Duodenal mucosa (tissue), 2 donors: ENCODE data around the gene RPE65.
"Not testable (repeated sequence)": the region's sequence is repeated elsewhere in the genome, so short reads cannot be mapped to it uniquely, and the experiment has no call there.

Experiments
- H3K27ac ChIP-seq: one replicate; pipeline ENCODE4 v1.7.0; 2013; ENCODE audit warnings: low read depth, low read length
- H3K27me3 ChIP-seq, 2 donors: one replicate each; pipeline ENCODE4 v1.7.0; 2013; ENCODE audit warnings: low read length in 2 of 2, control low read depth in 1 of 2; ENCODE audit not compliant: insufficient read depth in 2 of 2, control insufficient read depth in 1 of 2
- H3K36me3 ChIP-seq, 2 donors: one replicate each; pipeline ENCODE4 v1.7.0; 2013; ENCODE audit warnings: low read length in 2 of 2, control low read depth in 1 of 2; ENCODE audit not compliant: insufficient read depth in 2 of 2, control insufficient read depth in 1 of 2
- H3K4me1 ChIP-seq, 2 donors: one replicate each; pipeline ENCODE4 v1.7.0; 2013; ENCODE audit warnings: low read length in 2 of 2, control low read depth in 1 of 2; ENCODE audit not compliant: insufficient read depth in 2 of 2, control insufficient read depth in 1 of 2
- H3K4me3 ChIP-seq, 2 donors: one replicate each; pipeline ENCODE4 v1.7.0; 2013; ENCODE audit warnings: low read length in 2 of 2, low read depth in 1 of 2
- H3K9ac ChIP-seq, 2 donors: one replicate each; pipeline ENCODE4 v1.7.0; 2013; ENCODE audit warnings: low read length in 2 of 2, low read depth in 1 of 2
- H3K9me3 ChIP-seq, 2 donors: one replicate each; pipeline ENCODE4 v1.7.0; 2013; ENCODE audit warnings: low read length in 2 of 2, control low read depth in 1 of 2; ENCODE audit not compliant: control insufficient read depth in 1 of 2

Gene RPE65

DNA sequence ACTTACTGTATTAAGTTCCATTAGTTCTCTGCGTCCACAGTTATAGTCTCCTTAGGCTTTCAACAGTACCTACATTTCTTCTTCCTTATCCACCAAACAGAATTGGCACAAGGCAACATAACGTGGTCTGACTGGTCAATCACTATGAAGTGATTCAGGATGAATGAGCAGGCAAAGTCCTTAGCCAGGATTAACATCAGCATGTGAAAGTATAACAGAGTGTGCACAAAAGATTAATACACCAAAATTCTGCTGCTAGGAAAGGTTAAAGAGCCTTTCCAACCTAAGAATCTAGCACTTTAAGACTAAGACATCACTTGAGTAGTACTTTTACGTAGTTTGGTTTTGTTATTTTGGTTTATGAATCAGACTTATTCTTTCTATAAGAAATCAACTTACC, 31.3 kb upstream of the RPE65 start:
- Histone ChIP-seq H3K27ac (no peak overlapping the region), H3K4me3 (no peak overlapping the region), H3K27me3 (no peaks in the 10 kb centered on the region), H3K4me1 (no peaks in the 10 kb centered on the region), H3K9me3 (no peaks in the 10 kb centered on the region), H3K9ac (no peak overlapping the region), H3K36me3 (peaks cover 0 to 3% of the 10 kb centered on the region in 2 donors)

DNA sequence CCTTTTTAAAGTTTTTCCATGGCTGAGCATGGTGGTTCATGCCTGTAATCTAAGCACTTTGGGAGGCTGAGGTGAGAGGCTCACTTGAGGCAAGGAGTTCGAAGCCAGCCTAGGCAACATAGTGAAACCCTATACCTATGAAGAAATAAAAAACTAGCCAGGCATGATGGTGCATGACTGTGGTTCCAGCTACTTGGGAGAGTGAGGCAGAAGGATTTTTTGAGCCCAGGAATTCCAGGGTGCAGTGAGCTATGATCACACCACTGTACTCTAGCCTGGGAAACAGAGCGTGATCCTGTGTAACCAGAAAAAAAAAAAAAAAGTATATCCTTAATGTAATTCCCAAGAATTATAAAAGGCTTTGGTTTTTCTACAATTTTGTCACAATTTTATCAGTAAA, 29.7 kb upstream of the RPE65 start:
- no peaks in the 10 kb centered on the region for H3K9me3 ChIP-seq
- no peak overlapping the region for H3K9ac ChIP-seq
- no peak overlapping the region for H3K27ac ChIP-seq
- no peak overlapping the region for H3K4me3 ChIP-seq
- H3K36me3 ChIP-seq: peaks cover 0 to 3% of the 10 kb centered on the region in 2 donors
- H3K4me1 ChIP-seq: no peaks in the 10 kb centered on the region
- H3K27me3 ChIP-seq: no peaks in the 10 kb centered on the region

DNA sequence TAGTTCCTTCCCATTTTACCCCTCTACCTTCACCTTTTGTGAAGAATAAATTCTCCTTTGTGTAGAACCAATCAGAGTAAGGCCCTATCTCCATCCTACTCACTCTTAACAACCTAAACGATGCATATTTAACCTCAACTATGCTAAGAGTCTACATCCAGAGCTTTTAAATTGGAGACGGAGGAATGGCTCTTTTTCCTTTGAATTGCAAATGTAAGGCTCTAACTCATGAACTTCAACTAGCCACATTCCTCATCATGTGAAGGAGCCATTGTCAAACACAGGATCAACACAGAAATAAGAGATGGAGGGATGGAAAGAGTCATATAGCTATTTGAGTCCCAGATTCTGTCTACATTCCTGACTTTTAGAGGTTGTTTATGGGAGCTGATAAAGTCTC, 28.9 kb upstream of the RPE65 start:
- H3K9me3 ChIP-seq: no peaks in the 10 kb centered on the region
- H3K9ac ChIP-seq: no peak overlapping the region
- H3K4me1 ChIP-seq: no peaks in the 10 kb centered on the region
- peaks cover 0 to 3% of the 10 kb centered on the region in 2 donors for H3K36me3 ChIP-seq
- H3K27me3 ChIP-seq: no peaks in the 10 kb centered on the region
- H3K27ac ChIP-seq: no peak overlapping the region
- no peak overlapping the region for H3K4me3 ChIP-seq

DNA sequence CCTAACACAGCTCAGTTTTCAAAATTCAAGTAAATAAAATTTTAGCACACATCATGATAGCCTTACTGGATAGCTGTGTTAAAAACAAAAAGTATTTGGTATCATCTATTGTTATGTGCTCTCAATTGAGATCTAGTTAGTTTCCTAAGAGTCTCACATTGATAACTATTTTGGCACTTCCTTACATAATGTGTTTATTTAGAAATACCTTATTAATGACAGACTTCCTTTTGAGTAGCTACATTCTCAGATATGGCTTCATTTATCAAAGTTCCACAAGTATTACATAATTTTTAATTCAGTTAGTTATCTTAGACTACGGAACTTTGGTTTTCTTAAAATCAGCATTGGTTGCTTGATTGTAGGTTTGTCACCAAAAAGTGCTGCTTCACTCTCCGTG, 26.9 kb upstream of the RPE65 start:
- H3K27me3 ChIP-seq, H3K4me1 ChIP-seq, H3K9me3 ChIP-seq, H3K36me3 ChIP-seq, H3K9ac ChIP-seq, H3K27ac ChIP-seq, H3K4me3 ChIP-seq: not testable (repeated sequence)

DNA sequence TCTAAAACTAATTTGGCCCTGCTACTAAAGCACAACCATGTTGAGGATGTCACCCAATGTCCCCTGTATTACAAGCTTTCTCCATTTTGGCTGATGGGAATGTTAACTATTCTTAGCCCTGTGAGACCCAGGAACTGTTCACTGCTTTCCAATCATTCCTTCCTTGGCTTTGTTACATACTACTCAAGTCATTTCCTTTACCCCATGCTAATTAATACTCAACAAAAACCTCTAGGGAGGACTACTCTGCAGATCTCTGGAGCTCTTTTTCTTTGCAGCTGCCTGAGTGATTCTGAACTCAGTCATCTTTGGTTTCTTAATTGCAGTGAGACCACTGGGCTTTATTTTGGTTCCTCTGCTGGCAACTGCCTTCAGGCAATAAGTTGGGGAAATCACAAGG, 23.3 kb upstream of the RPE65 start:
- Histone ChIP-seq H3K9me3 (no peaks in the 10 kb centered on the region), H3K4me3 (no peak overlapping the region), H3K27ac (no peak overlapping the region), H3K4me1 (no peaks in the 10 kb centered on the region), H3K27me3 (no peaks in the 10 kb centered on the region), H3K9ac (no peak overlapping the region), H3K36me3 (no peaks in the 10 kb centered on the region)

DNA sequence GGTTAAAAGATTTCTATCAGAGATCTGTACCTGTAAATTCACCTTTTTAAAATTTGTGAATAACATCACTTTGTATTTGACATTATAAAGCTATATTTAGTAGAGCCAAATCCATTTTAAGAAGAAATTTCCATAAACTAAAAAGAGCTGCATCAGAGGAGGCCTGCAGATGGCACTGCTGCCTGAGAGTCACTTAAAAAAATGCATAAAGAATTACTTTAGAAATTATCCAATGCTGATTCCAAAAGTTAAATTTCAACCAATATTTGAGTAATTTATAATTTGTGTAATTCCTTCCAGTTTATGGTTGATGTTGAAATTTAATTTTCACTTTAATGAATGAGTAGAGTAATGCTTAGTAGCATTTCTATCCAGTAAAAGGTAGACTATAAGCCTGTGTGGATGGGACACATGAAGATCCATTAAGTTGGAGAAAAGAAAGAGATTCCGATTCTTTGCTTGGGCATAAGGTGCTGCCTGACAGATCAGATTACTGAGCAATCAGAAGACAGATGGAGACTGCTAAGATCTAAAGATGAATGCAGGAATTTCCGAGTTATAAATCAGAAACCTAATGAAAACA, 20.7 kb upstream of the RPE65 start:
- Histone ChIP-seq H3K4me3 (no peak overlapping the region), H3K4me1 (no peaks in the 10 kb centered on the region), H3K36me3 (no peaks in the 10 kb centered on the region), H3K27me3 (no peaks in the 10 kb centered on the region), H3K27ac (no peak overlapping the region), H3K9ac (no peak overlapping the region), H3K9me3 (no peaks in the 10 kb centered on the region)

DNA sequence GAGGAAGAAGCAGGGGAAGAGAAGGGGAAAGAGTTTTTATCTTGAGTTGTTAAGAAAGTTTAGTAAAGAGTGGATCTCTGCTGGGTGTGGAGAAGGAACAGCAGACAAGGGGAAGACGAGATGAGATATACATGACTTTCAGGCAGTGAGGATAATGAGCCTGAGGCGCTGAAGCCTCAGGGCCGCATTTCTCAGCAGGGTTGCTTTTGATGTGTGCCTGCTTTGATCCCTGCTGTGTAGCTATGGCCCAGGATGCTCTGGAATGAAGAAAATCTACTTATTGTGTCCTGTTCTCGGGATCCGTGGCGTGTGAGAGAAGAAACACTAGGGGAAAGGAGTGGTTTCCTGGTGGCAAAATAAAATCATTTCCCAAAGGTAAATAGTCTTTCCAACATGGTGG, 15.1 kb upstream of the RPE65 start:
- H3K27me3 ChIP-seq: no peaks in the 10 kb centered on the region
- H3K4me3 ChIP-seq: no peak overlapping the region
- no peak overlapping the region for H3K27ac ChIP-seq
- H3K36me3 ChIP-seq: no peaks in the 10 kb centered on the region
- H3K9me3 ChIP-seq: no peaks in the 10 kb centered on the region
- no peak overlapping the region for H3K9ac ChIP-seq
- no peaks in the 10 kb centered on the region for H3K4me1 ChIP-seq

DNA sequence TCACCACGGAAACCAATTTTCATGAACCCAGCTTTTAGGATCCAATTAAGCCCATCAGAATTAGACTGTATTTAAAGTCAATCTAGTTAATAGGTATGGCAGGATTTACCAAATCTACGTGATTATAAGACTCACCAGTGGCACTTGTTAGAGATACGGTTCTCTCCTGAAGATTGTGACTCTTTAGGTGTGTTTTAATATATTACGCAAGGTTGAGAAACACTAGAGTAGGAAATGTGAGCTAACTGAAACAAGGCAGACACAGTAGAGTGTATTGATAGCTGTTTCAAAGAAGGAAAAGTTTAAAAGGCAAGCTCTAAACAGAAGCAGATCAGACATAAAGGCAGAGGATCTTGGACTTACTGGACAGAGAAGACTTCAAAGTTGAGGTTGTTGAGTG, 11.2 kb upstream of the RPE65 start:
- no peaks in the 10 kb centered on the region for H3K4me1 ChIP-seq
- H3K36me3 ChIP-seq: no peaks in the 10 kb centered on the region
- no peaks in the 10 kb centered on the region for H3K9me3 ChIP-seq
- H3K4me3 ChIP-seq: no peak overlapping the region
- no peaks in the 10 kb centered on the region for H3K27me3 ChIP-seq
- H3K9ac ChIP-seq: no peak overlapping the region
- no peak overlapping the region for H3K27ac ChIP-seq

DNA sequence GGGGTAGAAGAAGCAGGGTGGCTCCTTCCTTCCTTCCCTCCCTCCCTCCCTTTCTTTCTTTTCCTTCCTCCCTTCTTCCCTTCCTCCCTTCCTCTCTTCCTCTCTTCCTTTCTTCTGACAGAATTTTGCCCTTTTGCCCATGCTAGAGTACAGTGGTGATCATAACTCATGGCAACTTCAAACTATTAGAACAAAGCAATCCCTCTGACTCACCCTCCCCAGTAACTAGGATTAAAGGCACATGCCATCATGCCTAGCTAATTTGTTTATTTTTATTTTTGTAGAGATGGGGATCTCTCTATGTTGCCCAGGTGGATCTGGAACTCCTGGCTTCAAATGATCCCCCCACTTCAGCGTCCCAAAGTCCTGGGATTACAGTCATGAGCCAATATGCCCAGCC, 10.0 kb upstream of the RPE65 start:
- Histone ChIP-seq H3K36me3 (no peaks in the 10 kb centered on the region), H3K27me3 (no peaks in the 10 kb centered on the region)

DNA sequence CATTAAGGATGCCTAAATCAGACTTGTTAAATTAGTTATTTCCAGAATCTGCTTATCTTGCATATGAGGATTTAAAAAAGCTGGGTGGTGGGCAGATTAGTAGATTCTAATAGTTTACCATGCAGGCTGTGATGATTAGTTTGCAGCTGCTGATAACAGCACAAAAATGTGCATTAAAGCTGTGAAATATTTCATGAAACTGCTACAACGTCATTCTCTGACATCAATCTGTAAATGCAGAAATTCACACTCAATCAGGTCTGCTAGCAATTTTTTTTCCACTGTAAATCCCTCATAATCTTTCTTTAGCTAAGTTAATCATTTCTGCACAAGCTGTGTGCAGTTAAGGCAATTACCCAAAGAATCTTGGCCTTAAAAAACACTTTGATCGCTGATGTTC, 9.3 kb upstream of the RPE65 start:
- no peak overlapping the region for H3K4me3 ChIP-seq
- H3K9ac ChIP-seq: no peak overlapping the region
- no peaks in the 10 kb centered on the region for H3K36me3 ChIP-seq
- no peak overlapping the region for H3K27ac ChIP-seq
- no peaks in the 10 kb centered on the region for H3K4me1 ChIP-seq
- no peaks in the 10 kb centered on the region for H3K27me3 ChIP-seq
- H3K9me3 ChIP-seq: no peaks in the 10 kb centered on the region

More for the DNA sequence above, 10.0 kb upstream of the RPE65 start:
- no peak overlapping the region for H3K27ac ChIP-seq
- no peak overlapping the region for H3K4me3 ChIP-seq
- H3K4me1 ChIP-seq: no peaks in the 10 kb centered on the region
- H3K9me3 ChIP-seq: no peaks in the 10 kb centered on the region
- no peak overlapping the region for H3K9ac ChIP-seq

DNA sequence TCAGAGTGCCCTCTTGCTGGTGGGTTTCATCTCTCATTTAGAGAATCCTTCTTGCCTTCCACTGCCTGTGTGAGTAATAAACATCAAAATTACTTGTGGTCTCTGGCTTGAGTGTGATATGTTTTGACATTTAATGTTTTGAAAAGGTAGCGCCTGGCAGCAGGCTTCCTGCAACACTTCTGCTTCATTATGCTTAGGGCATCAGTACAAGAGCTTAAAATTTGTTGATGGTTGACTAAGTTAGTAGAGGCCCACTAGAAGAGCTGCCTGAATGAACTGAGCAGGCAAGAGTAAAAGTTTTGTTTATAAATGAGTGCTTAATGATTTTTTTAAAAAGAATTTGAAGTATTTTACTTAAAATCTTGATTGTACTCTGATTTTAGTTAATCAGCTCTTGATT, 6.4 kb upstream of the RPE65 start:
- Histone ChIP-seq H3K4me1 (no peaks in the 10 kb centered on the region), H3K27me3 (no peaks in the 10 kb centered on the region), H3K9me3 (no peaks in the 10 kb centered on the region), H3K4me3 (no peak overlapping the region), H3K27ac (no peak overlapping the region), H3K9ac (no peak overlapping the region), H3K36me3 (no peaks in the 10 kb centered on the region)
